SK-N-SH (cell line): ENCODE measurements around the gene SENP5. TPM values are rescaled to one million over a fixed set of nuclear protein-coding genes. Genes with fewer than 3 reads are reported as not detected.

Experiments used
- CTCF ChIA-PET: fragments of 300-600, 350-600 bp; formaldehyde crosslinking; extraction: SDS; loops from one replicate; lab custom pipeline; 2021; lab: Yijun Ruan, JAX
- POLR2A ChIA-PET: fragments of 350-600 bp; sonication (Branson Sonifier 250); formaldehyde crosslinking; extraction: SDS; loops from one replicate; lab custom pipeline; 2020; ENCODE audit warnings: antibody characterized with exemption, inconsistent platforms; lab: Yijun Ruan, JAX
- DNase-seq: peaks from one replicate; pipeline ENCODE4 v3.0.0; 2012
- H2AFZ ChIP-seq: fragments of 200-600 bp; sonication (generic); 2 replicates; pipeline ENCODE4 v1.8.1; 2016; ENCODE audit warnings: antibody characterized with exemption, mild to moderate bottlenecking, low read depth
- H3F3A ChIP-seq: fragments of 200-600 bp; sonication (generic); replicated peaks from 2 replicates; pipeline ENCODE3; 2016; ENCODE audit warnings: antibody characterized with exemption, mild to moderate bottlenecking; ENCODE audit not compliant: insufficient read depth
- H3K27ac ChIP-seq, 2 experiments: fragments of 200-500 bp in 1 of 2; fragments of 200-600 bp in 1 of 2; sonication (Bioruptor generic) in 1 of 2; sonication (generic), shearing (Covaris generic) in 1 of 2; 2 replicates each; pipeline versions ENCODE4 v1.5.1 to v1.6.1; 2014 to 2016; ENCODE audit warnings: low read depth in 2 of 2, inconsistent platforms in 1 of 2, low read length in 1 of 2, mild to moderate bottlenecking in 1 of 2, mixed read lengths in 1 of 2
- H3K27me3 ChIP-seq: fragments of 200-600 bp; sonication (generic), shearing (Covaris generic); 2 replicates; pipeline ENCODE4 v1.6.1; 2016; ENCODE audit warnings: mixed run types; ENCODE audit not compliant: insufficient read depth
- H3K36me3 ChIP-seq, 2 experiments: fragments of 200-500 bp in 1 of 2; fragments of 200-600 bp in 1 of 2; sonication (Bioruptor generic) in 1 of 2; sonication (generic) in 1 of 2; replicated peaks in 1 of 2; 2 replicates each; pipeline versions ENCODE3 to v1.5.1; 2014 to 2016; ENCODE audit warnings: low read length in 1 of 2, mild to moderate bottlenecking in 1 of 2; ENCODE audit not compliant: insufficient read depth in 2 of 2, control insufficient read depth in 1 of 2
- H3K4me1 ChIP-seq, 2 experiments: fragments of 200-500 bp in 1 of 2; fragments of 200-600 bp in 1 of 2; sonication (Bioruptor generic) in 1 of 2; sonication (generic), shearing (Covaris generic) in 1 of 2; 2 replicates each; pipeline versions ENCODE4 v1.5.1 to v1.6.1; 2014 to 2016; ENCODE audit warnings: low read depth in 1 of 2, low read length in 1 of 2, mixed run types in 1 of 2; ENCODE audit not compliant: insufficient read depth in 2 of 2, control insufficient read depth in 1 of 2
- H3K4me2 ChIP-seq: fragments of 200-600 bp; sonication (generic), shearing (Covaris generic); 2 replicates; pipeline ENCODE4 v1.6.1; 2017; ENCODE audit warnings: mixed run types
- H3K4me3 ChIP-seq, 2 experiments: fragments of 200-500 bp in 1 of 2; fragments of 200-600 bp in 1 of 2; sonication (Bioruptor generic) in 1 of 2; sonication (generic), shearing (Covaris generic) in 1 of 2; 2 replicates each; pipeline versions ENCODE4 v1.5.1 to v1.8.1; 2014 to 2016; ENCODE audit warnings: low read depth in 2 of 2, inconsistent platforms in 1 of 2, low read length in 1 of 2, mild to moderate bottlenecking in 1 of 2, mixed read lengths in 1 of 2, moderate library complexity in 1 of 2
- H3K79me2 ChIP-seq: fragments of 200-600 bp; sonication (generic); 2 replicates; pipeline ENCODE4 v1.8.1; 2017; ENCODE audit warnings: mild to moderate bottlenecking; ENCODE audit not compliant: insufficient read depth
- H3K9ac ChIP-seq: fragments of 200-600 bp; sonication (generic); 2 replicates; pipeline ENCODE4 v1.6.1; 2017; ENCODE audit warnings: mixed run types
- H3K9me2 ChIP-seq: fragments of 200-600 bp; sonication (generic); 2 replicates; pipeline ENCODE4 v1.6.1; 2017; ENCODE audit warnings: mixed run types
- H3K9me3 ChIP-seq: fragments of 200-600 bp; sonication (generic); 2 replicates; pipeline ENCODE4 v1.6.1; 2017; ENCODE audit warnings: mixed run types, mild to moderate bottlenecking, moderate library complexity
- H4K20me1 ChIP-seq: fragments of 200-600 bp; sonication (generic); 2 replicates; pipeline ENCODE4 v1.6.1; 2017; ENCODE audit warnings: mild to moderate bottlenecking, mixed run types; ENCODE audit not compliant: insufficient read depth
- CHD2 ChIP-seq: fragments of 150-350 bp; IDR thresholded peaks from 2 replicates; pipeline ENCODE4 v1.6.1; 2018; ENCODE audit warnings: low read length; ENCODE audit not compliant: partially characterized antibody
- CTCF ChIP-seq: fragments of 200-600 bp; sonication (generic); IDR thresholded peaks from 2 replicates; pipeline ENCODE4 v1.6.1; 2017; ENCODE audit warnings: antibody characterized with exemption, mild to moderate bottlenecking, moderate library complexity
- GABPA ChIP-seq: IDR thresholded peaks from 2 replicates; pipeline ENCODE4 v1.4.0; 2012; ENCODE audit warnings: low read depth, mild to moderate bottlenecking
- GATA2 ChIP-seq: sonication (generic); formaldehyde crosslinking; IDR thresholded peaks from 2 replicates; pipeline ENCODE4 v1.5.0; 2020; ENCODE audit warnings: mild to moderate bottlenecking, missing genetic modification reagents
- MXI1 ChIP-seq: IDR thresholded peaks from 2 replicates; pipeline ENCODE4 v1.6.1; 2012; ENCODE audit warnings: mild to moderate bottlenecking, low read depth, low read length, improper control_type of control experiment
- NFIC ChIP-seq: IDR thresholded peaks from 2 replicates; pipeline ENCODE4 v1.4.0; 2012; ENCODE audit warnings: borderline replicate concordance
- NRF1 ChIP-seq: IDR thresholded peaks from 2 replicates; pipeline ENCODE4 v1.6.1; 2012; ENCODE audit warnings: low read depth, mild to moderate bottlenecking, low read length
- RAD21 ChIP-seq: IDR thresholded peaks from 2 replicates; pipeline ENCODE4 v1.6.1; 2012; ENCODE audit warnings: mild to moderate bottlenecking, low read length
- RCOR1 ChIP-seq: fragments of 150-350 bp; IDR thresholded peaks from 2 replicates; pipeline ENCODE4 v1.6.1; 2017; ENCODE audit warnings: antibody characterized with exemption, low read length
- REST ChIP-seq: IDR thresholded peaks from 2 replicates; pipeline ENCODE4 v1.6.1; 2012; ENCODE audit warnings: mild to moderate bottlenecking, low read depth, low read length, moderate library complexity
- SMC3 ChIP-seq: IDR thresholded peaks from 2 replicates; pipeline ENCODE4 v1.6.1; 2012; ENCODE audit warnings: low read depth, low read length, improper control_type of control experiment
- TCF12 ChIP-seq: IDR thresholded peaks from 2 replicates; pipeline ENCODE4 v1.4.0; 2012
- ZBTB33 ChIP-seq: IDR thresholded peaks from 2 replicates; pipeline ENCODE4 v1.4.0; 2012; ENCODE audit warnings: low read depth, borderline replicate concordance
- WGBS: methylation state at CpG from one replicate; pipeline ENCODE4 v1.1.6; 2017; ENCODE audit warnings: low lambda C conversion rate; 5-methylcytosine and 5-hydroxymethylcytosine counted together
- polyA plus RNA-seq, 3 experiments: library from polyadenylated mRNA; depleted of rRNA; stranded (reverse); fragments of >200 nt; gene quantifications; 2 replicates each; pipeline ENCODE4 v1.2.3, GENCODE V29; 2012

Gene SENP5
- polyA plus RNA-seq, 1 of the 3 experiments (the other 2 are of a cell fraction): 7.5 TPM

- ChIA-PET CTCF (interaction anchor here (2.5 kb wide), 1 partner anchor 14 kb away, joined by 10 read pairs; the partner anchor contains the start of gene NCBP2), POLR2A (no interaction called here)
- H3K9me2 ChIP-seq: no peaks in the 10 kb centered on the region
- TF ChIP-seq TCF12 (no peak), NFIC (no peak), RCOR1 (no peak), CHD2 (no peak), MXI1 (no peak), RAD21 (no peak), GATA2 (CRISPR knock-in tag) (no peak), ZBTB33 (no peak), NRF1 (no peak), CTCF (no peak), REST (no peak), GABPA (no peak), SMC3 (no peak)
- no peak overlapping the region for H3K4me3 ChIP-seq
- H3K9me3 ChIP-seq: no peaks in the 10 kb centered on the region
- H3K4me1 ChIP-seq: no peaks in the 10 kb centered on the region
- no peak for DNase-seq
- no peak overlapping the region for H2AFZ ChIP-seq
- WGBS: 87% methylated on average over 6 of the region's 7 CpGs
- no peaks in the 10 kb centered on the region for H3K79me2 ChIP-seq
- H4K20me1 ChIP-seq: no peaks in the 10 kb centered on the region
- peaks cover 7% of the 10 kb centered on the region for H3F3A ChIP-seq
- H3K36me3 ChIP-seq: peaks cover 37 to 72% of the 10 kb centered on the region in 2 experiments
- H3K27ac ChIP-seq: no peak overlapping the region
- no peaks in the 10 kb centered on the region for H3K27me3 ChIP-seq
- no peak overlapping the region for H3K4me2 ChIP-seq
- H3K9ac ChIP-seq: no peak overlapping the region
These were observed 60.1 kb downstream of the SENP5 start for GRCh38 chr3:196927571-196928453.
